ENCODE measurements around the gene GATC.

DNA sequence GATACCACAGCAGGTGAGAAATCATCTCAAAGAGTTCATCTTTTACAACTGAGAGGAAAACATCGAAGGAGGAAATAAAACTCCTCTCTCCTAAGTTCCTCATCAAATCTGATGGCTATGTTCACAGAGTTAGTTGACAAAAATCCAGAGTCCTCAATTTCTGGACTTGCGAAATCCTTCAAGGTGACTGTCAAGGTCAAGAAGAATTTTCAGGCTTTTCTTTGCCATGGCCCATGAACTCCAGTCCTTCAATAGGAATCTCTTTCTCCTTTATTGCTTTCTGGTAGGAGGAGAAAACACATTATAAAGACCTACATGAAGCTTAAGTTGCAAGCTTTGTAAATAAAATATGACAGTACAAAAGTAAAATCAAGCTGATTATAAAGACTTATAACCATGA is 1.6 kb upstream of the GATC start:
- TF ChIP-seq POLR2A (IDR thresholded peaks at IDR 0.05; ENCODE audit: low read depth, low read length) (no peak), POLR2AphosphoS5 (IDR thresholded peaks at IDR 0.05; ENCODE audit: insufficient read depth, low read depth, low read length) (no peak)

Data from endothelial cell of umbilical vein (primary cell).